ENCODE results near the gene LCE3A. TPM values are rescaled to one million over a fixed set of nuclear protein-coding genes. Genes with fewer than 3 reads are reported as not detected.

Gene LCE3A
- total and polyA plus RNA-seq, 2 experiments from 2014 or later = not detected

DNA sequence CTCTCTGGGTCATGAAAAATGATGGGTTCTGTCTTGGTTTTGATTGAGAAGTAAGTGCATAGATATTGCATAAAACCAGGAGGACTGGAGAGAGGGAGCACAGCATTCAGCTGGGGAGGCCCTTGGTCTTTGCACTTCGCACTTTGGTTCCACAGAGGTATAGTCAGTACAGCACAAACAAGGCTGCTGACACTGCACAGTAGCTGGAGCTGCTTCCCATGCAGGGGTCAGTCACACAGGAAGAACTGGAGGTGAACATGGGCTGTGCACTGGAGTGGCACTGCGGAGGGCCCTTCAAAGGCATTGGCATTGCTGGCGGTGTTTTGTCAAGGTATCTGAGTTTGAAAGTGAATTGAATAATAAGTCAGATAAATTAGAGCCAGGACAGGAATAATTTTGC, 35.7 kb upstream of the LCE3A start:
- no peak for DNase-seq (ENCODE audit: low spot score)
- H3K4me3 ChIP-seq = no peak overlapping the region
- H3K79me2 ChIP-seq = no peaks in the 10 kb centered on the region
- 56% methylated on average over 3 of the region's 3 CpGs for WGBS (ENCODE audit: low lambda C conversion rate, missing lambda C conversion rate)
- TF ChIP-seq, protein P1, sequence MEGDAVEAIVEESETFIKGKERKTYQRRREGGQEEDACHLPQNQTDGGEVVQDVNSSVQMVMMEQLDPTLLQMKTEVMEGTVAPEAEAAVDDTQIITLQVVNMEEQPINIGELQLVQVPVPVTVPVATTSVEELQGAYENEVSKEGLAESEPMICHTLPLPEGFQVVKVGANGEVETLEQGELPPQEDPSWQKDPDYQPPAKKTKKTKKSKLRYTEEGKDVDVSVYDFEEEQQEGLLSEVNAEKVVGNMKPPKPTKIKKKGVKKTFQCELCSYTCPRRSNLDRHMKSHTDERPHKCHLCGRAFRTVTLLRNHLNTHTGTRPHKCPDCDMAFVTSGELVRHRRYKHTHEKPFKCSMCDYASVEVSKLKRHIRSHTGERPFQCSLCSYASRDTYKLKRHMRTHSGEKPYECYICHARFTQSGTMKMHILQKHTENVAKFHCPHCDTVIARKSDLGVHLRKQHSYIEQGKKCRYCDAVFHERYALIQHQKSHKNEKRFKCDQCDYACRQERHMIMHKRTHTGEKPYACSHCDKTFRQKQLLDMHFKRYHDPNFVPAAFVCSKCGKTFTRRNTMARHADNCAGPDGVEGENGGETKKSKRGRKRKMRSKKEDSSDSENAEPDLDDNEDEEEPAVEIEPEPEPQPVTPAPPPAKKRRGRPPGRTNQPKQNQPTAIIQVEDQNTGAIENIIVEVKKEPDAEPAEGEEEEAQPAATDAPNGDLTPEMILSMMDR (IDR thresholded peaks at IDR 0.05; ENCODE audit: poor library complexity) = no peak
- no peaks in the 10 kb centered on the region for H3K36me3 ChIP-seq (replicated peaks; ENCODE audit: insufficient read depth, low read depth)
- no peak overlapping the region for H3K4me2 ChIP-seq
- no peaks in the 10 kb centered on the region for H3K27me3 ChIP-seq
- H3K27ac ChIP-seq = no peak overlapping the region
- no peaks in the 10 kb centered on the region for H3K9me3 ChIP-seq (ENCODE audit: low read depth)
- no peak overlapping the region for H2AFZ ChIP-seq
- H4K20me1 ChIP-seq (ENCODE audit: insufficient read depth, poor library complexity, severe bottlenecking) = no peaks in the 10 kb centered on the region
- H3K4me1 ChIP-seq (ENCODE audit: insufficient read depth) = no peaks in the 10 kb centered on the region
- no peaks in the 10 kb centered on the region for H3K9me2 ChIP-seq (replicated peaks; ENCODE audit: insufficient read depth)

DNA sequence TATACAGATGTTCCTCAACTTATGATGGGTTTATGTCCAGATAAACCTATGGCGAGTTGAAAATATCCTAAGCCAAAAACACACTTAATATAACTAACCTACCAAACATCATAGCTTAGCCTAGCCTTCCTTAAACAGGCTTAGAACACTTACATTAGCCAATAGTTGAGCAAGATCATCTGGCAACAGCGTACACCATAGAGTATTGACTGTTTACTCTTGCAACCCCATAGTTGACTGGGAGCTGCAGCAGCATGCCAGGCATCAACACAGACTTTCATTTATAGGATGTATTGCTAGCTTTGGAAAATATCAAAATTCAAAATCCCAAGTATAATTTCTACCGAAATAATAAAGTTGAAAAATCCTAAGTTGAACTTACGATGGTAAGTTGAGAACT, 34.8 kb upstream of the LCE3A start:
- Histone ChIP-seq H3K4me2 (no peak overlapping the region), H3K79me2 (no peaks in the 10 kb centered on the region), H3K27ac (no peak overlapping the region), H3K4me1 (ENCODE audit: insufficient read depth) (no peaks in the 10 kb centered on the region), H3K27me3 (no peaks in the 10 kb centered on the region), H3K36me3 (replicated peaks; ENCODE audit: insufficient read depth, low read depth) (no peaks in the 10 kb centered on the region), H4K20me1 (ENCODE audit: insufficient read depth, poor library complexity, severe bottlenecking) (no peaks in the 10 kb centered on the region), H3K9me3 (ENCODE audit: low read depth) (no peaks in the 10 kb centered on the region), H2AFZ (no peak overlapping the region), H3K4me3 (no peak overlapping the region), H3K9me2 (replicated peaks; ENCODE audit: insufficient read depth) (no peaks in the 10 kb centered on the region)
- WGBS (ENCODE audit: low lambda C conversion rate, missing lambda C conversion rate) = 54% methylated on average over 4 of the region's 4 CpGs
- DNase-seq (ENCODE audit: low spot score) = no peak
- TF ChIP-seq, protein P1 (IDR thresholded peaks at IDR 0.05; ENCODE audit: poor library complexity) = no peak
- TF ChIP-seq EZH2phosphoT487 (IDR thresholded peaks at IDR 0.05; ENCODE audit: low read depth, severe bottlenecking, unreplicated experiment) = no peak
- no peak for TF ChIP-seq EZH2 (IDR thresholded peaks at IDR 0.05; ENCODE audit: borderline replicate concordance)

DNA sequence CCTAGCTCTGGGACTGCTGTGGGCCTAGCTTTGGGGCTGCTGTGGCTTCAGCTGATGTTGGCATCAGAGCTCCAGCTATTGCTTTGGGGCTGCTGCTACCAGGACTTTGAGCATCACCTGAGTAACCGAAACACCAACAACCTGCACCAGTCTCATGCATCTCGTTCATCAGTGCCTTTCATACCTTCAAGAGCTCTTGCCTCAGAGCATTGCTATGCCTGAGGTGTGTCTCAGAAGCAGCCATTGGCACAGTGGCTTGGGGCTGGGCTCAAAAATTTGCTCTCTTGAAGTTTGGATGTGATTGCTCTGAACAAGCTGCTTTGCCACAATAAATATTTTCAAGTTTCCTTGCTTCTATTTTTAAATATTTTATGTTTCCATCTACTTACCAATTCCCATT, 33.6 kb upstream of the LCE3A start:
- H4K20me1 ChIP-seq (ENCODE audit: insufficient read depth, poor library complexity, severe bottlenecking) = no peaks in the 10 kb centered on the region
- no peaks in the 10 kb centered on the region for H3K36me3 ChIP-seq (replicated peaks; ENCODE audit: insufficient read depth, low read depth)
- WGBS (ENCODE audit: low lambda C conversion rate, missing lambda C conversion rate) = 41% methylated on average over 2 of the region's 2 CpGs

More for the DNA sequence above, 33.6 kb upstream of the LCE3A start:
- H3K79me2 ChIP-seq = no peaks in the 10 kb centered on the region
- no peaks in the 10 kb centered on the region for H3K4me1 ChIP-seq (ENCODE audit: insufficient read depth)
- no peaks in the 10 kb centered on the region for H3K9me2 ChIP-seq (replicated peaks; ENCODE audit: insufficient read depth)
- no peaks in the 10 kb centered on the region for H3K9me3 ChIP-seq (ENCODE audit: low read depth)
- DNase-seq (ENCODE audit: low spot score) = no peak
- H3K27ac ChIP-seq = no peak overlapping the region
- no peak overlapping the region for H3K4me3 ChIP-seq
- no peak overlapping the region for H2AFZ ChIP-seq
- no peaks in the 10 kb centered on the region for H3K27me3 ChIP-seq
- H3K4me2 ChIP-seq = no peak overlapping the region
- TF ChIP-seq, protein P1 (IDR thresholded peaks at IDR 0.05; ENCODE audit: poor library complexity) = no peak
- no peak for TF ChIP-seq EZH2 (IDR thresholded peaks at IDR 0.05; ENCODE audit: borderline replicate concordance)
- no peak for TF ChIP-seq EZH2phosphoT487 (IDR thresholded peaks at IDR 0.05; ENCODE audit: low read depth, severe bottlenecking, unreplicated experiment)

Measured in hepatocyte (in vitro differentiated cells).